Upper lobe of left lung (tissue), 4 donors: Measurements from ENCODE around the gene EAF2.

ENCODE experiments used
- CTCF ChIP-seq, 6 experiments: fragments of 450-650 bp in 4 of 6; fragments of 200-600 bp in 2 of 6; sonication (generic) in 2 of 6; IDR thresholded peaks; one replicate each; pipeline ENCODE4 v1.5.1; 2016 to 2019; ENCODE audit warnings: antibody characterized with exemption in 6 of 6
- EP300 ChIP-seq, 4 donors: sonication (generic); formaldehyde crosslinking; IDR thresholded peaks; one replicate each; pipeline ENCODE4 v1.5.1; 2017; ENCODE audit warnings: antibody characterized with exemption in 4 of 4, control low read depth in 2 of 4
- POLR2A ChIP-seq, 4 donors: fragments of 450-650 bp; IDR thresholded peaks; one replicate each; pipeline ENCODE4 v1.5.1; 2016 to 2017; ENCODE audit warnings: antibody characterized with exemption in 4 of 4, mild to moderate bottlenecking in 2 of 4

- TF ChIP-seq EP300 (IDR thresholded peaks at IDR 0.05) (no peak), CTCF (IDR thresholded peaks at IDR 0.05) (no peak), POLR2A (IDR thresholded peaks at IDR 0.05) (no peak)
Measured at GRCh38 chr3:121924734-121925133, 89.7 kb downstream of the EAF2 start.
